8988T (cell line): ENCODE measurements around the gene ATP2C1.

Source experiments
- DNase-seq: peaks from one replicate; pipeline ENCODE4 v3.0.0; 2011

The ATP2C1 gene

GRCh38 chr3:130897316-130897715 lies 3.4 kb downstream of the ATP2C1 start:
- DNase-seq: no peak

DNA sequence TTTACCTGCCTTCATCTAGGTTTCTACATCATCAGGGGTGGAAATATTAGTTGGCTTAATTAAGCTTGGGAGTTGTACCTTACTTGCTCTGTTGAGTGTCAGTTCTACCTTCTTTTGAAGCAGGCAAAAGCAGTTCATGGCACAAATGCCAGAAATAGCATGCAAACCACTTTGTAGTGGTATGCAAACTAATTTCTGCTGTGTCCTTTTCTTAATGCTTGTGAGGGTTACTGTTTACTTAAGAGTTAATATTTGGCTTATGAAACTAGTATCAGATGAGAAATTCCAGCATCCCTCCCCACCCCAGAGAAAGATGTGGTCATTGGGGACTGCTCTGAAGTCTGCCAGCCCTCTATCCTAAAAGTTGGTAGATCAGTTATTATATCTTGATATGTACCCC lies 7.1 kb downstream of the ATP2C1 start:
- no peak for DNase-seq

- no peak for DNase-seq
Measured at GRCh38 chr3:130901463-130902204, 7.8 kb downstream of the ATP2C1 start.

GRCh38 chr3:130903412-130903908 lies 9.6 kb downstream of the ATP2C1 start:
- DNase-seq: no peak

DNA sequence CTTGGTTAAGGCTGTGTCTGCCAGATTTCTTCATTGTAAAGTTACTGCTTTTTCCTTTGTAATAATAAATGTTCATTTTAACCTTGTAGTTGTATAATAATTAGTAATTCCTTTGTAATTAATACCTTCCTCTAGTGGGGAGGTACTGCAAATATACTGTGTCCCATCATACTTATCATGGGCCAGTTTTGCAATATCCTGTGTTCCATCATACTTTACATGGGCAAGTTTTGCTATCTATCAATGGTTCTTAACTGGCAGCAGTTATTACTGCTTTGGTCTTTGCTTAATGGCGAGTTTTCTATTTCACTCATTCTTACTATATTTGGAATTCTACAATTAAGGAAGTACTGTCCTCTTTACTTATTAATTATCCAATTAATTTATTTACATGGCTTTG lies 10.6 kb downstream of the ATP2C1 start:
- no peak for DNase-seq

DNA sequence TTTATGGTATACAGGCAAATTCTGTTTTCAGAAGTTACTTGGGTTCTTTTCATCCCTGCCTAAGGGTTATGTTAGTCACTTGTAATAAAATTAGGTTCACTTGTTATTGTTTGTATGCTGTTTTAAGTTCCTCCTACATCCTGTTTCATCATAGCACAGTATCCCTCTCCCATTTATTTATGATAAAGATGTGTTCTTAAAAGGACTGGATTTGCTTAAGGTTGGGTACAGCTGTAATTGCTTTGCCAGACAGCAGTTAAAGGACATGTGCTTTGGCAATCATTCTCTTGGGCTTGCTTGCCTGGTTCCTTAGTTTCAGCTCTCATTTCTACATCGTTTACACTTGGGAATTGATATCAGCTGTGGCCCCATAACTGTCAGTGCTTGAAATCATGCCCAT lies 11.7 kb downstream of the ATP2C1 start:
- no peak for DNase-seq

GRCh38 chr3:130906374-130906995 lies 12.6 kb downstream of the ATP2C1 start:
- DNase-seq: no peak

DNA sequence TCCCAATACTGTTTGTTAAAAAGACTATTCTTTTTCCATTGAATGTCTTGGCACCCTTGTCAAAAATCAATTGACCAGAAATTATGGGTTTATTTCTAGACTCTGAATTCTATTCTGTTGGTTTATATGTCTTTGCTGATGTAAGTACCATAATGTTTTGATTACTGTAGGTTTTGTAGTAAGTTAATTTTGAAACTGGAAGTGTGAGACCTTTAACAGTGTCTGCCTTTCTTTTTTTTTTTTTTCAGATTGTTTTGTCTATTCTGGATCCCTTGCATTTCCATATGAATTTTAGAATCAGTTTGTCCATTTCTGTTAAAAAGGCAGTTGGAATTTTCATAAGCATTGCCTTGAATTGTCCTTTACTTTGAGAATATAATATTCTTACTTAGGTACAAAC lies 13.6 kb downstream of the ATP2C1 start:
- DNase-seq: no peak

GRCh38 chr3:130907966-130908365 lies 14.1 kb downstream of the ATP2C1 start:
- DNase-seq: no peak

- DNase-seq: no peak
Measured at GRCh38 chr3:130915567-130916292, 21.8 kb downstream of the ATP2C1 start.

DNA sequence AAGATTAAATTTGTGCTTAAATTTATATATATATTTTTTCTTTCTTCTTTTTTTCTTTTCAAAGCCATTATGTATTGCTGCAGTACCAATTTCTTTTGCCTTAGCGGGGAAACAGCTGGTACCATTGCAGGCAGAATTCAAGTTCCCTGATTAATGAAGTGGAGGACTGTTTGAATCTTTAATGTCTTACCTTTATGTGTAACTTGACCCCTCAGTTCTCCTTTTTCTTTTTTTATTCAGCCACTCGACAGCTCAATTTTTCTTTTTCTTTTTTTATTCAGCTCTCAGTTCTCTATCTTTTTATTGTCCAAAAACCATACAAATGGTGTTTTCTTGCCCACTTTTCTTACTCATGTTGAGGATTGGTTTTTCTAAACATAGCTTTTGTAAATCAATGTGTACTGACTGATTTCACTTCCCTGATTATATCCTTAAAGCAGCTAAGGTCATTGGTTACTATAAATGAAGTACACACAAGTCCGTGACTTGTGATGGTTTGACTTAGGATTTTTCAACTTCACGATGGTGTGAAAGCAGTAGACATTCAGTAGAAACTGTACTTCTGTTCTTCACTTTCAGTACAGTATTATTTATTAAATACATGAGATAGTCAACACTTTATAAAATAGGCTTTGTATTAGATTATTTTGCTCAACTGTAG lies 22.8 kb downstream of the ATP2C1 start:
- DNase-seq: no peak

DNA sequence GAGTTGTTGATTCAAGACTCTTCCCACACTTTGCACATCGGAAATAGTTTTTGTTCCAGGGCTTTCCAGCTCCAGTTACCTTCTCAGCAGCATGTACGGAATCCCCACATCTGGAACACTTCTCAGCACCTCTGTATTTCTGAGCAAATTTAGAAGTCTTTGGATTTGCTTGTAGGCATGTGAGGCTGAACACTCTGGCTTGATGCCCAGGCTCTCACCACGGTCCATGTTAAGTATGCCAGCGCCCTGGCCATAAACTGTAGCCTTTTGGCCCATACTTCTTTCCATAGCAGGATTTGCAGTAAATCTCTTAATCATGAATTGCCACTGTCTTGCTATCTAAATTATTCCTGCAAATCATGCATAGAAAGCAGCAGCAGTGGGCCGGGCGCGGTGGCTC lies 24.4 kb downstream of the ATP2C1 start:
- no peak for DNase-seq

- DNase-seq: no peak
Measured at GRCh38 chr3:130925628-130926027, 31.7 kb downstream of the ATP2C1 start.

- DNase-seq: no peak
Measured at GRCh38 chr3:130926504-130926903, 32.6 kb downstream of the ATP2C1 start.

DNA sequence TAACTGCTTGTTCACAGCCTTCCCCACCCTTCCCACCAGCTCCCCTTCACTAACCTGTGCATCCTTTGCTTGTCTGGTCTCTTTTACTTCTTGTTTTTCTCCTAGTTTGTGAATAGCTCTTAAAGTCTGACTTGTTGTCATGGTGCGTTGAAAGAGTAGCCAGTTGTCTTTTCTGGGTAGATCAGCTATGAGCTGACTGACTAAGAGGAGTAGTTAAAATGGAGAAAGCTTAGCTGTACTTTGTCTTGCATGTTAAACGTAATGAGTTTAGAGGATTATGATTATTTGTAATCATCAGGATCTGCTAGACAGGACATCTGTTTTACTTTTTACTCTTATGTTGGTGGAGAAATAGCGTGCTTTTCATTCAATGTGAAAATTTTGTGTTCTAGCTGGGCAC lies 35.9 kb downstream of the ATP2C1 start:
- no peak for DNase-seq

GRCh38 chr3:130932979-130933378 lies 39.1 kb downstream of the ATP2C1 start:
- DNase-seq: no peak

- no peak for DNase-seq
Measured at GRCh38 chr3:130933801-130934345, 40.0 kb downstream of the ATP2C1 start.

- no peak for DNase-seq
Measured at GRCh38 chr3:130934442-130935089, 40.7 kb downstream of the ATP2C1 start.

- no peak for DNase-seq
Measured at GRCh38 chr3:130935761-130936492, 42.0 kb downstream of the ATP2C1 start.

DNA sequence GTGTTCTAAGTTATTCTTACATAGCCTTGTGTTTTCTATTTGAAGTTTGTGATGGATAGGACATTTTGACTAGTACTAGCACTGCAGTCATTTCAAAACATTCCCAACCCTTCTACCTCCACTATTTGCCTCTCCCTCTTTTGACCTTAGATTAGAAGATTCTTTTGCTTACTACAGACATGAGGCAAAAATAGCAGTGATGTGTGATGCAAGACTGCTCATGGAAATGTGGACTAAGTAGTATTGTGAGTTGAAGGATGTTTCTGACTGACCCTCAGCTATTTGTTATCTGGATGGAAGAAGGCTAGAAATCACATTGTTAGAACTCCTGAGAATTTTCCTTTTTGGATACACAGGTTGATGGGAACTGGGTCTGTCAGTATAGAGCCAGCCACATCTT lies 45.9 kb downstream of the ATP2C1 start:
- no peak for DNase-seq

DNA sequence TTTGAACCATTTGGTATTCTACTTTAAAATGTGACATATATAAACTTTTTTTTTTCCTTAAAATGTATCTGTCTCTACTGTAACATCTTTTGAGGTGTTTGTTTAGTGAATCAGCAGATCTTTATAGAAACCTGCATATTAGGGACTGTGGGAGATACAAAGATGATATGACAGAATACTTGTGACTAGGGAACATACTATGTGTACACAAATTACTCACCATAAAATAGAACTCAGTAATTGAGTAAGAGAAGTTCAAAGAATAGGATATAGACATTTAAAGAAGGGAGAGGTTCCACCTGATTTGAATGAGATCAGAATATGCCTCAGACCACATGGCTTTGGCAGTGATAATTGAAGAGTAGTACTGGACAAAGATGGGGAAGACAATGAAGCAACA lies 47.9 kb downstream of the ATP2C1 start:
- DNase-seq: no peak

GRCh38 chr3:130946882-130947281 lies 53.0 kb downstream of the ATP2C1 start:
- DNase-seq: no peak
